Measurements from ENCODE around the gene ABI1. TPM values are rescaled to one million over a fixed set of nuclear protein-coding genes. Genes with fewer than 3 reads are reported as not detected.

Gene ABI1
- total and polyA plus RNA-seq, 4 donors = 10.7 to 18.3 (median 14.3) TPM

- WGBS = 80% methylated on average over 5 of the region's 5 CpGs
Observed at GRCh38 chr10:26890956-26891355, 30.2 kb upstream of the ABI1 start.

GRCh38 chr10:26887611-26888215, 27.0 kb upstream of the ABI1 start:
- Histone ChIP-seq H3K4me3 (ENCODE audit: low read depth in 1 of 3, low read length in 3 of 3) (no peak overlapping the region), H3K9ac (ENCODE audit: low read depth in 1 of 2, low read length in 2 of 2) (no peak overlapping the region), H3K36me3 (ENCODE audit: control insufficient read depth in 4 of 4, insufficient read depth in 3 of 4, low read depth in 1 of 4, low read length in 3 of 4) (no peaks in the 10 kb centered on the region), H3K27ac (ENCODE audit: low read depth in 1 of 2, low read length in 2 of 2) (no peak overlapping the region), H3K27me3 (ENCODE audit: control insufficient read depth in 4 of 4, insufficient read depth in 4 of 4, low read length in 3 of 4) (peaks cover 0 to 3% (median 0%) of the 10 kb centered on the region in 4 donors), H3K4me1 (ENCODE audit: control insufficient read depth in 4 of 4, insufficient read depth in 4 of 4, low read length in 3 of 4) (no peaks in the 10 kb centered on the region), H3K9me3 (ENCODE audit: control insufficient read depth in 4 of 4, low read length in 3 of 4) (no peaks in the 10 kb centered on the region)
- WGBS = 81% methylated on average over 3 of the region's 3 CpGs
- DNase-seq (ENCODE audit: low spot score) = no peak
- no peak for TF ChIP-seq MAX (IDR thresholded peaks at IDR 0.05)
- TF ChIP-seq SP1 (IDR thresholded peaks at IDR 0.05) = no peak
- TF ChIP-seq HNF4G (IDR thresholded peaks at IDR 0.05) = no peak
- no peak for TF ChIP-seq FOXA2 (IDR thresholded peaks at IDR 0.05)
- TF ChIP-seq NR2F2 (IDR thresholded peaks at IDR 0.05) = no peak

More at GRCh38 chr10:26890956-26891355, 30.2 kb upstream of the ABI1 start:
- H3K9me3 ChIP-seq (ENCODE audit: control insufficient read depth in 4 of 4, low read length in 3 of 4) = no peaks in the 10 kb centered on the region
- no peak overlapping the region for H3K27ac ChIP-seq (ENCODE audit: low read depth in 1 of 2, low read length in 2 of 2)
- H3K9ac ChIP-seq (ENCODE audit: low read depth in 1 of 2, low read length in 2 of 2) = no peak overlapping the region
- no peaks in the 10 kb centered on the region for H3K27me3 ChIP-seq (ENCODE audit: control insufficient read depth in 4 of 4, insufficient read depth in 4 of 4, low read length in 3 of 4)
- no peak overlapping the region for H3K4me3 ChIP-seq (ENCODE audit: low read depth in 1 of 3, low read length in 3 of 3)
- peak; percentile 40 for DNase-seq (ENCODE audit: low spot score)
- H3K36me3 ChIP-seq (ENCODE audit: control insufficient read depth in 4 of 4, insufficient read depth in 3 of 4, low read depth in 1 of 4, low read length in 3 of 4) = no peaks in the 10 kb centered on the region
- no peaks in the 10 kb centered on the region for H3K4me1 ChIP-seq (ENCODE audit: control insufficient read depth in 4 of 4, insufficient read depth in 4 of 4, low read length in 3 of 4)
- TF ChIP-seq CTCF (IDR thresholded peaks at IDR 0.05; ENCODE audit: low read depth, low read length, missing input control) (peak; percentile 32), RAD21 (IDR thresholded peaks at IDR 0.05) (peak; percentile 68 to 88), YY1 (IDR thresholded peaks at IDR 0.05) (no peak)

GRCh38 chr10:26881600-26882331, 21.0 kb upstream of the ABI1 start:
- Histone ChIP-seq H3K4me3 (ENCODE audit: low read depth in 1 of 3, low read length in 3 of 3) (no peak overlapping the region), H3K4me1 (ENCODE audit: control insufficient read depth in 4 of 4, insufficient read depth in 4 of 4, low read length in 3 of 4) (no peaks in the 10 kb centered on the region), H3K9me3 (ENCODE audit: control insufficient read depth in 4 of 4, low read length in 3 of 4) (no peaks in the 10 kb centered on the region), H3K36me3 (ENCODE audit: control insufficient read depth in 4 of 4, insufficient read depth in 3 of 4, low read depth in 1 of 4, low read length in 3 of 4) (no peaks in the 10 kb centered on the region), H3K27ac (ENCODE audit: low read depth in 1 of 2, low read length in 2 of 2) (no peak overlapping the region), H3K9ac (ENCODE audit: low read depth in 1 of 2, low read length in 2 of 2) (no peak overlapping the region), H3K27me3 (ENCODE audit: control insufficient read depth in 4 of 4, insufficient read depth in 4 of 4, low read length in 3 of 4) (peaks cover 0 to 3% (median under 1%) of the 10 kb centered on the region in 4 donors)
- WGBS = 15% methylated on average over 10 of the region's 10 CpGs
- DNase-seq (ENCODE audit: low spot score) = no peak
- TF ChIP-seq RAD21 (IDR thresholded peaks at IDR 0.05) (peak; percentile 88 to 90), CTCF (IDR thresholded peaks at IDR 0.05; ENCODE audit: low read depth, low read length, missing input control) (peak; percentile 70), EGR1 (IDR thresholded peaks at IDR 0.05; ENCODE audit: low read depth in 2 of 2) (no peak)

All from liver (tissue), 9 donors.